DMS 273 (cell line): Measurements from ENCODE around the gene IFNA1.
"Not testable (repeated sequence)": the region's sequence is repeated elsewhere in the genome, so short reads cannot be mapped to it uniquely, and the experiment has no call there.

Source experiments
- DNase-seq: peaks from one replicate; lab custom pipeline; 2025; ENCODE audit not compliant: unreplicated experiment; lab: John Stamatoyannopoulos, UW

IFNA1 gene

GRCh38 chr9:21443849-21444625 is 3.8 kb downstream of the IFNA1 start:
- DNase-seq: no peak

- not testable (repeated sequence) for DNase-seq
These were observed 9.1 kb downstream of the IFNA1 start for GRCh38 chr9:21449312-21449711.

- DNase-seq: no peak
These were observed 10.6 kb downstream of the IFNA1 start for GRCh38 chr9:21450733-21451394.

GRCh38 chr9:21452681-21453080 is 12.4 kb downstream of the IFNA1 start:
- no peak for DNase-seq

- DNase-seq: no peak
These were observed 13.9 kb downstream of the IFNA1 start for GRCh38 chr9:21454149-21454548.

GRCh38 chr9:21455320-21455719 is 15.1 kb downstream of the IFNA1 start:
- DNase-seq: peak; percentile 58

- no peak for DNase-seq
These were observed 21.1 kb downstream of the IFNA1 start for GRCh38 chr9:21461377-21461776.

GRCh38 chr9:21465138-21465537 is 24.9 kb downstream of the IFNA1 start:
- DNase-seq: no peak

GRCh38 chr9:21465859-21466518 is 25.8 kb downstream of the IFNA1 start:
- DNase-seq: peak; percentile 67

GRCh38 chr9:21470126-21470525 is 29.9 kb downstream of the IFNA1 start:
- no peak for DNase-seq

- DNase-seq: no peak
These were observed 33.0 kb downstream of the IFNA1 start for GRCh38 chr9:21473236-21473635.

- no peak for DNase-seq
These were observed 37.2 kb downstream of the IFNA1 start for GRCh38 chr9:21477466-21477865.

GRCh38 chr9:21479152-21479702 is 39.0 kb downstream of the IFNA1 start:
- no peak for DNase-seq

- no peak for DNase-seq
These were observed 41.3 kb downstream of the IFNA1 start for GRCh38 chr9:21481470-21482056.

GRCh38 chr9:21482213-21482612 is 42.0 kb downstream of the IFNA1 start, which contains the start of gene IFNE:
Gene IFNE (minus strand): TSS chr9:21482313. CDS start chr9:21481694, 619 bp downstream.
- DNase-seq: no peak
